Body of pancreas (tissue), 4 donors: ENCODE measurements around the gene UCHL3.

Experiments used
- CTCF ChIP-seq, 7 experiments: fragments of 450-650 bp in 4 of 7; fragments of 200-600 bp in 3 of 7; sonication (generic) in 3 of 7; IDR thresholded peaks; one replicate each; pipeline ENCODE4 v1.5.1; 2016 to 2019; ENCODE audit warnings: antibody characterized with exemption in 7 of 7
- POLR2A ChIP-seq, 3 donors: fragments of 450-650 bp; IDR thresholded peaks; one replicate each; pipeline ENCODE4 v1.6.1; 2016; ENCODE audit warnings: antibody characterized with exemption in 3 of 3, mild to moderate bottlenecking in 2 of 3

GRCh38 chr13:75512253-75512652 is 37.3 kb upstream of the UCHL3 start:
- TF ChIP-seq CTCF (IDR thresholded peaks at IDR 0.05) (no peak), POLR2A (IDR thresholded peaks at IDR 0.05) (no peak)
